Parathyroid adenoma (tissue), 2 donors: Measurements from ENCODE around the gene CRYBG1.

Source experiments
- H2AFZ ChIP-seq: fragments of 300-600 bp; sonication (generic); one replicate; pipeline ENCODE4 v1.7.0; 2017; ENCODE audit warnings: antibody characterized with exemption, mild to moderate bottlenecking
- H3K27ac ChIP-seq: fragments of 300-600 bp; sonication (generic); one replicate; pipeline ENCODE4 v1.7.0; 2017
- H3K27me3 ChIP-seq: fragments of 300-600 bp; sonication (generic); one replicate; pipeline ENCODE4 v1.7.0; 2017; ENCODE audit warnings: low read length; ENCODE audit not compliant: control insufficient read depth, insufficient read depth
- H3K36me3 ChIP-seq: fragments of 300-600 bp; sonication (generic); one replicate; pipeline ENCODE4 v1.7.0; 2017; ENCODE audit warnings: low read length; ENCODE audit not compliant: control insufficient read depth, insufficient read depth
- H3K4me1 ChIP-seq: fragments of 300-600 bp; sonication (generic); one replicate; pipeline ENCODE4 v1.7.0; 2017; ENCODE audit warnings: control low read depth
- H3K4me2 ChIP-seq: fragments of 300-600 bp; sonication (generic); one replicate; pipeline ENCODE4 v1.7.0; 2017; ENCODE audit warnings: low read length
- H3K4me3 ChIP-seq: fragments of 300-600 bp; sonication (generic); one replicate; pipeline ENCODE4 v1.7.0; 2017; ENCODE audit warnings: low read depth, low read length
- H3K79me2 ChIP-seq: fragments of 300-600 bp; sonication (generic); one replicate; pipeline ENCODE4 v1.7.0; 2017; ENCODE audit warnings: control low read depth
- H3K9ac ChIP-seq: fragments of 300-600 bp; sonication (generic); one replicate; pipeline ENCODE4 v1.7.0; 2017; ENCODE audit warnings: mild to moderate bottlenecking
- H3K9me3 ChIP-seq: fragments of 300-600 bp; sonication (generic); one replicate; pipeline ENCODE4 v1.7.0; 2017; ENCODE audit warnings: low read length; ENCODE audit not compliant: control insufficient read depth
- CTCF ChIP-seq: fragments of 300-600 bp; sonication (generic); IDR thresholded peaks from one replicate; pipeline ENCODE4 v1.7.0; 2017; ENCODE audit warnings: antibody characterized with exemption, mild to moderate bottlenecking
- donor health status: primary hyperparathyroidism.

CRYBG1 gene

GRCh38 chr6:106473812-106474211, 113.3 kb downstream of the CRYBG1 start:
- no peaks in the 10 kb centered on the region for H3K27me3 ChIP-seq
- H2AFZ ChIP-seq, result no peak overlapping the region

GRCh38 chr6:106474466-106474865, 113.9 kb downstream of the CRYBG1 start:
- no peak overlapping the region for H3K27ac ChIP-seq
- no peak overlapping the region for H3K4me2 ChIP-seq
- TF ChIP-seq CTCF, result no peak
- no peak overlapping the region for H3K9ac ChIP-seq
- H3K4me1 ChIP-seq, result no peaks in the 10 kb centered on the region
- H3K36me3 ChIP-seq, result no peaks in the 10 kb centered on the region
- H3K27me3 ChIP-seq, result no peaks in the 10 kb centered on the region
- no peak overlapping the region for H2AFZ ChIP-seq
- H3K79me2 ChIP-seq, result no peaks in the 10 kb centered on the region
- no peak overlapping the region for H3K4me3 ChIP-seq
- no peaks in the 10 kb centered on the region for H3K9me3 ChIP-seq

More at GRCh38 chr6:106473812-106474211, 113.3 kb downstream of the CRYBG1 start:
- Histone ChIP-seq H3K4me2 (no peak overlapping the region), H3K9me3 (no peaks in the 10 kb centered on the region), H3K4me3 (no peak overlapping the region), H3K27ac (no peak overlapping the region), H3K9ac (no peak overlapping the region), H3K4me1 (no peaks in the 10 kb centered on the region), H3K36me3 (no peaks in the 10 kb centered on the region), H3K79me2 (no peaks in the 10 kb centered on the region)
- no peak for TF ChIP-seq CTCF

- no peaks in the 10 kb centered on the region for H3K4me1 ChIP-seq
Observed at GRCh38 chr6:106475284-106475683, 114.8 kb downstream of the CRYBG1 start.

GRCh38 chr6:106476331-106477105, 116.0 kb downstream of the CRYBG1 start:
- no peaks in the 10 kb centered on the region for H3K4me1 ChIP-seq
- no peak overlapping the region for H3K4me3 ChIP-seq
- no peaks in the 10 kb centered on the region for H3K9me3 ChIP-seq
- no peak overlapping the region for H3K27ac ChIP-seq
- no peaks in the 10 kb centered on the region for H3K79me2 ChIP-seq
- H2AFZ ChIP-seq, result no peak overlapping the region
- no peaks in the 10 kb centered on the region for H3K27me3 ChIP-seq
- no peaks in the 10 kb centered on the region for H3K36me3 ChIP-seq
- H3K4me2 ChIP-seq, result no peak overlapping the region
- no peak for TF ChIP-seq CTCF
- H3K9ac ChIP-seq, result no peak overlapping the region

More at GRCh38 chr6:106475284-106475683, 114.8 kb downstream of the CRYBG1 start:
- TF ChIP-seq CTCF, result no peak
- H2AFZ ChIP-seq, result no peak overlapping the region
- no peak overlapping the region for H3K9ac ChIP-seq
- H3K4me2 ChIP-seq, result no peak overlapping the region
- no peak overlapping the region for H3K27ac ChIP-seq
- H3K27me3 ChIP-seq, result no peaks in the 10 kb centered on the region
- no peak overlapping the region for H3K4me3 ChIP-seq
- no peaks in the 10 kb centered on the region for H3K36me3 ChIP-seq
- no peaks in the 10 kb centered on the region for H3K9me3 ChIP-seq
- no peaks in the 10 kb centered on the region for H3K79me2 ChIP-seq

- Histone ChIP-seq H3K9me3 (no peaks in the 10 kb centered on the region), H3K4me1 (no peaks in the 10 kb centered on the region), H3K27ac (no peak overlapping the region), H3K79me2 (no peaks in the 10 kb centered on the region), H3K4me3 (no peak overlapping the region), H3K9ac (no peak overlapping the region), H3K36me3 (no peaks in the 10 kb centered on the region), H3K4me2 (no peak overlapping the region), H2AFZ (no peak overlapping the region), H3K27me3 (no peaks in the 10 kb centered on the region)
- TF ChIP-seq CTCF, result no peak
Observed at GRCh38 chr6:106477146-106477545, 116.6 kb downstream of the CRYBG1 start.
